Muscle of leg (tissue), 11 donors: Measurements from ENCODE around the gene UCK2. TPM values are rescaled to one million over a fixed set of nuclear protein-coding genes. Genes with fewer than 3 reads are reported as not detected.

Experiments
- DNase-seq: peaks from one replicate; pipeline ENCODE4 v3.0.0; 2013
- H3K27ac ChIP-seq: one replicate; pipeline ENCODE4 v1.5.1; 2013; ENCODE audit warnings: mild to moderate bottlenecking, low read length, control low read depth
- H3K27me3 ChIP-seq: one replicate; pipeline ENCODE4 v1.6.1; 2013; ENCODE audit warnings: low read length; ENCODE audit not compliant: control insufficient read depth, insufficient read depth
- H3K36me3 ChIP-seq: one replicate; pipeline ENCODE4 v1.6.1; 2013; ENCODE audit warnings: low read length; ENCODE audit not compliant: control insufficient read depth, insufficient read depth
- H3K4me1 ChIP-seq: one replicate; pipeline ENCODE4 v1.6.1; 2013; ENCODE audit warnings: low read length; ENCODE audit not compliant: control insufficient read depth, insufficient read depth
- H3K4me3 ChIP-seq: one replicate; pipeline ENCODE4 v1.5.1; 2013; ENCODE audit warnings: low read length, control low read depth
- H3K9me3 ChIP-seq: replicated peaks from 2 replicates; pipeline ENCODE4 v1.6.1; 2013; ENCODE audit warnings: low read depth, low read length; ENCODE audit not compliant: control insufficient read depth
- WGBS: methylation state at CpG from one replicate; pipeline ENCODE4 v1.1.5; 2013; ENCODE audit warnings: missing lambda C conversion rate; ENCODE audit not compliant: insufficient coverage; 5-methylcytosine and 5-hydroxymethylcytosine counted together
- polyA plus RNA-seq, 8 donors: library from polyadenylated mRNA; unstranded; fragments of 120-200 nt; gene quantifications; one replicate each; pipeline versions ENCODE4 v1.2.1 to v1.2.3, GENCODE V29; 2013; ENCODE audit warnings: inconsistent platforms in 1 of 8, low replicate concordance in 1 of 8; ENCODE audit not compliant: insufficient read length in 8 of 8, insufficient read depth in 1 of 8
- total RNA-seq: library from RNA; stranded (reverse); fragments of 120-200 nt; gene quantifications from one replicate; pipeline ENCODE4 v1.2.4, GENCODE V29; 2013

UCK2 gene
- total and polyA plus RNA-seq, 9 donors, result 16.1 to 21.8 (median 17.4) TPM

DNA sequence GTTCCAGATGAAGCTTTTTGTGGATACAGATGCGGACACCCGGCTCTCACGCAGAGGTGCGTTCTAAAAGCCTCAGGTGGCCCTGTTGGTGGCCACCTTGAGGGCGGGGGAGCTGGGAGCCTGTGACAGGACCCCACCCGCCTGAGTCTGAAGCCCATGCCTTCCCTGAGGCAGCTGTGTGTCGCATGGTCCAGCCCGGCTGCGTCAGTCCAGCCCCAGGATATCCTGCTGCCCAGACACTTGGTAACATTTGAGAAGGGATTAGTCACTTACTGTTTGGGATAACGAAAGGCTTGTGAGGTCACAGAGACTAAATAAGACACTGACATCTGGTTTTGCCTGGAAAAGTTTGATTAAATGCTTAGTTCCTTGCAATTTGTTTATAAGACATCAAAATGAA, 68.9 kb downstream of the UCK2 start:
- no peaks in the 10 kb centered on the region for H3K27me3 ChIP-seq
- H3K9me3 ChIP-seq, result no peaks in the 10 kb centered on the region
- no peak overlapping the region for H3K4me3 ChIP-seq
- peak overlapping the region; percentile 8 for H3K27ac ChIP-seq
- H3K36me3 ChIP-seq, result peaks cover 34% of the 10 kb centered on the region
- peaks cover 42% of the 10 kb centered on the region for H3K4me1 ChIP-seq
- DNase-seq, result peak; percentile 37
- WGBS, result 76% methylated on average over 8 of the region's 10 CpGs

DNA sequence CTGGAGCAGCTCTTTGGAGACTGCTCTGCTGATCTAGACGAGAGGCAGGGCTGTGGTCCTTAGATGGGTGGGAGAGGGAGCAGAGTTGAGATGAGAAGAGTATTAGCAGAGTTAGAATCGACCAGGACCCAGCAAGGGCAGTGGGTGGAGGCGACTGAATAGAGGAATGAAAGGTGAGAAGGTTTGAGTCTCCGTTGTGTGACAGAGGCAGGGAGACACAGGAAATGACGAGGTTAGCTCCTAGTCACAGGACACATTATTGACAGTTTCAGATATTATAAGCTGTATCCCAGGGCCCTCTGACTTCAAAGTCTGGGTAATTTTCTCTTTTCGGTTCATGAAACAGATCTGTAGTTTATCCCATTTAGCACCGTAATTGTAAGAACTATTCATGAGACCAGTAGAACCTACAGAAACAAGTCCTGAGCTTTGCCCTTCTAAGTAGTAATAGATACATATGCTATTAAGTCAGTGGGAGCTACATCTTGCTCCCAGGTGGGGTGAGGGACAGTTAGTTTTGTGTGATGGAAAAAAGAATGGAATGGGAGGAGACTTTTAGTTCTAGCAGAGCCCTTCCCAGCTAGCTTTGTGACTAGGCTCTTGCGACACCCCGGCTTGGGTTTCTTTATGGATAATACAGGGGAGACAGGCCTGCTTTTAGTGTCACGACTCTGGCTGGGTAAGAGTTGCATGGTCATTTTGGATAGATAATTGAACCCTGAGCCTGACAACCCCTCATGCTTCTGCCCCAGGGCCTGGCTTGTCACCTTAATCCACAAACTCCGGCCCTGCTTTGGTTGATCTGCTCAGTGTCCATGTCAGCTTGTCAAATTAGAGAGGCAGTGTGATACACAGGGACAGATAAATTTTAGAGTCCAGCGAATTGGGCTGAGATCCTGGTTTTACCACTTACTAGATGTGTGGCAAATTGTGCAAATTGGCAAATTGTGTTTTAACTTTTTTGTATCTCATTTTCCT, 70.2 kb downstream of the UCK2 start:
- H3K4me1 ChIP-seq, result peaks cover 42% of the 10 kb centered on the region
- WGBS, result 75% methylated on average over 8 of the region's 12 CpGs
- no peak overlapping the region for H3K27ac ChIP-seq
- H3K27me3 ChIP-seq, result no peaks in the 10 kb centered on the region
- DNase-seq, result no peak
- H3K9me3 ChIP-seq, result no peaks in the 10 kb centered on the region
- H3K36me3 ChIP-seq, result peaks cover 20% of the 10 kb centered on the region
- H3K4me3 ChIP-seq, result no peak overlapping the region

DNA sequence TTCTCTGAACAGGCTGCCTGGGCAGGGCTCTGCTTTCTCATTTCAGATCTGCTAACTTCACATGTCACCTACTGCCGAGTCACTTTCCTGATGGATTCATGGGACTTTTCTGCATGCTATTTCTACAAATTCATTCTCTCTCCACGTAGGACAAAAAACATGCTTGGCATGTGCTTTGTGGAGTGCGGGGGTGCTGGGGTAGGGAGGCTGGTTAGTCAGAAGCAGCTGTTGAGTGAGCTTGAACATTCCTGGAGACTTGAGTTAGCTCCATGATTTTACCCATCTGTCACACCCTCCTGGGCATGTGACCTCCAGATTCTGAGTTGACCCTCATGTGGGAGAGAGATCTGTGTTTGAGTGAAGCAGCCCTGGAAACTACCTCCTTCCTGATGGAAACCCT, 71.4 kb downstream of the UCK2 start:
- Histone ChIP-seq H3K27ac (peak overlapping the region; percentile 42), H3K4me3 (no peak overlapping the region), H3K9me3 (no peaks in the 10 kb centered on the region), H3K27me3 (no peaks in the 10 kb centered on the region), H3K4me1 (peaks cover 42% of the 10 kb centered on the region), H3K36me3 (peaks cover 22% of the 10 kb centered on the region)
- DNase-seq, result peak; percentile 45
- no CpG with 5 or more reads among the region's 3 CpGs for WGBS

DNA sequence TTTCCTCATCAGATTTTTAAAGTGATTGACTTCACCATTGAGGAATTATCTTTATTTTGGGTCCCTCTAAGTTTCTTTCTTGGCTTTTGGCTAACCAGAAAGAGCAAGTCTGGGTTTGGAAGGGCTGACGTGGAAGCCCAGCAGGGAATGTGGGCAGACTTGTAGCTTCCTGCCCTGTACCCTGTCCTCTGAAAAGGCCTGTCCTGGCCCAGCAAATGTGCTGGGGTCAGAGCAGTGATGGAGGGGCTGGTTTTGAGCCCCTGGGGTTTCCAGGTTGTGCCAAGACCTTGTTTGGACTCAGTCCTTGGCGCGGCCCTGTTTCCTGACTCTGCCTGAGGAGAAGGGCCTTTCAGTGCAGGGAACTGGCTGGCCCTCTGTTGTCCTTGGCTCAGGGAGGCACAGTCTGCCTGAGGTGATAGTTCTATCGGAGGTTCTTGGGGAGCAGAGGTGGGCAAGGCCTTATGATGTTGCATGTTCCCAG, 72.1 kb downstream of the UCK2 start:
- no peaks in the 10 kb centered on the region for H3K27me3 ChIP-seq
- no peak overlapping the region for H3K4me3 ChIP-seq
- DNase-seq, result no peak
- no peaks in the 10 kb centered on the region for H3K9me3 ChIP-seq
- 60% methylated on average over 1 of the region's 4 CpGs for WGBS
- H3K4me1 ChIP-seq, result peaks cover 42% of the 10 kb centered on the region
- no peak overlapping the region for H3K27ac ChIP-seq
- peaks cover 21% of the 10 kb centered on the region for H3K36me3 ChIP-seq

DNA sequence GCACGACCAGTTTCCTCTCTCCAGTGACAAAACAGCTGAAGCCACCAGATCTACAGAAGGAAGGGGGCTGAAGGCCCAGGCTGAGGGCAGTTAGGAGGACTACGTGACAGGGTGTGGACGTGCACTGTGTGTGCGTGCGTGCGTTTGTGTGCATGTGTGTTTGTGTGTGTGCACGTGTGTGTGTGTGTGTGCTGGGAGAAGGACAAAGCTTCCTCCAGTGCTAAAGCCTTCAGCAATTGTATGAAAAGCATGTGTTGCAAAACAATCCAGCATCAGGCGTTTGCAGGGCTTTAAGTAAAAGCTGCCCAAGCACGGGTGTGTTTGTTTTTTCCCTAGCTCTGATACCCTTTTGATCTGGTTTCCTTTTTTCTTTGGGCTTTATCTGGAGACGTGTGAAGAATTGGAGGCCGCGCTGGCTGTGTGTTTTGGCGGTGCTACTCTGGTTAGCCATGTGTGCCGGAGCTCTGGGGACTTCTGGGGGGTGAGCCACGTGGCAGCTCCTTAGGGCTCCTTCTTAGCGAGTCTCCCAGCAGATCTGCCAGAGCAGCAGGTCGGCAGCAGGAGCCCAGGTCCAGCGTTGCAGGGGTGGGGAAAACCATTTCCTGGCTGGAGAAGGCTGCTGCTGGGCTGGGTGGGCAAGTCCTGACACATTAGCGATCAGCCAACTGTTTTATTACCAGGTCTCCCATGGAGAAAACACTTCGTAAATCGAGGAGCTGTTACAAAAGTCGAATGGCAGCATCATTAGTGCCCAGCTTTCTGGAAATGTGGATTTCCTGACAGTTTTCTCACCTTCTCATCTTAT, 73.4 kb downstream of the UCK2 start:
- H3K36me3 ChIP-seq, result peaks cover 20% of the 10 kb centered on the region
- H3K4me1 ChIP-seq, result peaks cover 41% of the 10 kb centered on the region
- no peaks in the 10 kb centered on the region for H3K9me3 ChIP-seq
- 31% methylated on average over 17 of the region's 22 CpGs for WGBS
- no peak overlapping the region for H3K4me3 ChIP-seq
- peak overlapping the region; percentile 17 for H3K27ac ChIP-seq
- peak; percentile 21 for DNase-seq
- H3K27me3 ChIP-seq, result no peaks in the 10 kb centered on the region

DNA sequence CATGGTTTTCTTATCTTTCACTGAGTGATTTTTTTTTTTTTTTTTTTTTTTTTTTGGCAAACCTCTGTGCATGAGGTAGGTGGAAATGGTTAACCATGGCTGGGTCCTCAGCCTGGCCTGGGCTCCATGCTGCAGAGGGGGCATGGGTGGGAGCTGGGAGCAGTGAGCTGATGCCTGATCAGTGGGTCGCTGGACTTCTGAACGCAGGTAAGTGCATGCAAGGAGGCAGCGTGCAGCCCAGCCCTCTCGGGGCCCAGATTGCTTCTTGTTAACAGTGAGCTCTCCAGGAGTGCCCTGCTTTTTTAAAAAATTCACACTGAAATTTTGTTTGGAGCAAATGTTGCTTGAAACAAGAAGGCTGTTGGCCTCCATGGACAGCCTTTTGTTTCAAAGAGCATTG, 75.2 kb downstream of the UCK2 start:
- peaks cover 24% of the 10 kb centered on the region for H3K36me3 ChIP-seq
- no peaks in the 10 kb centered on the region for H3K9me3 ChIP-seq
- H3K27ac ChIP-seq, result no peak overlapping the region
- H3K4me3 ChIP-seq, result no peak overlapping the region
- H3K27me3 ChIP-seq, result no peaks in the 10 kb centered on the region
- H3K4me1 ChIP-seq, result peaks cover 26% of the 10 kb centered on the region
- WGBS, result 86% methylated on average over 4 of the region's 4 CpGs
- no peak for DNase-seq

DNA sequence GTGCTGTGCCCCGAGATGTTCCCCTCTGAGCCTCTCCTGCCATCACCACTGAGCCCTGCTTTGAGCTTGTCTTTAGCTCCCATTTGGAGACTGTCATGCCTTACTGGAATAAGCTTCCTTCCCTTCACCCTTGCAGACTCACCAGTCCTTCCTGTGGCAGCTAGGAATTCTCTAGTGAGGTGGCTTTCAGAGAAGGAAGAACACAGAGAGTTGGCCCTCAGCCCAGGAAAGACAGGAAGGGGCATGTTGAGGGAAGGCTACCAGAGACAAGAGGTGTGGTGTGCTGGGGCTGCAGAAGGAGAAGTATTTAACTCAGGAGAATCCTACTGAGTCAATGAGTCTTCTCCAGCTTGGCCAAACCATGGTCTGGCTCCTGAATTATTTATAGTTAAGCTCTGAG, 76.3 kb downstream of the UCK2 start:
- WGBS, result 63% methylated on average over 1 of the region's 1 CpG
- H3K9me3 ChIP-seq, result no peaks in the 10 kb centered on the region
- peak; percentile 36 for DNase-seq
- no peaks in the 10 kb centered on the region for H3K27me3 ChIP-seq
- no peak overlapping the region for H3K4me3 ChIP-seq
- H3K36me3 ChIP-seq, result peaks cover 31% of the 10 kb centered on the region
- H3K27ac ChIP-seq, result no peak overlapping the region
- H3K4me1 ChIP-seq, result peaks cover 22% of the 10 kb centered on the region

DNA sequence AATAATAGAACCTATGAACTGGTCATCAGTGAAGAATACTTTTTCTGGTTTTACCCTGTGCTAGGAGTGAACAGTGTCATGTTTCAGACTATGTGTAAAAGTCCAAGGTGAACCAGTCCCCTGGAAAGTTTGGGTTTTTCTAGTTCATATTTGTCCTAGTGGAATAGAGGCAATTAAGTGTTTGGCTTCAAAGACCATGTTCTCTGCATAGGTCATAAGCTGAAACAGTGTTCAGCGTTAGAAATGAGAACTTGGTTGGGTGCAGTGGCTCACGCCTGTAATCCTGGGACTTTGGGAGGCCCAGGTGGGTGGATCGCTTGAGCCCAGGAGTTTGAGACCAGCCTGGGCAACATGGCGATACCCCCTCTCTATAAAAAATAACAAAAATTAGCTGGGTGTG, 77.5 kb downstream of the UCK2 start:
- H3K4me3 ChIP-seq, result no peak overlapping the region
- H3K27ac ChIP-seq, result no peak overlapping the region
- H3K36me3 ChIP-seq, result peaks cover 40% of the 10 kb centered on the region
- no peak for DNase-seq
- peaks cover 10% of the 10 kb centered on the region for H3K4me1 ChIP-seq
- H3K9me3 ChIP-seq, result no peaks in the 10 kb centered on the region
- no CpG with 5 or more reads among the region's 4 CpGs for whole genome bisulfite sequencing
- no peaks in the 10 kb centered on the region for H3K27me3 ChIP-seq

DNA sequence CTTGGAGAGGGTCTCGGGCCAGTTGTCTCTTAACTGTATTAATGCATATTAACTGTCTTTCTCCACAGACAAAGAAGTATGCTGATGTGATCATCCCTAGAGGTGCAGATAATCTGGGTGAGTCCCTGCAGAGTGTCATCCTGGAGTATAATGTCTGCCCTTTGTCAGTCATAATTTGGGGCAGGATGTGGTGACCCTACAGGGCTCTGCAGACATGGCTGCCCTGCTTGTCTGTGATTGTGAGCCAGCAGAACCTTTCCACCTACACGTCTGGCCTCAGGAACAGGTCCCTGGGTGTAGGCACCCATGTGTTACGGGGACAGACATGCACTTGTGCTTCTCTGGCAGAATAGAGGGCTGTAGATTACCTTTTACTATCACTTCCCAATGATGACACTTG, 78.4 kb downstream of the UCK2 start:
- Histone ChIP-seq H3K4me1 (peaks cover 2% of the 10 kb centered on the region), H3K36me3 (peaks cover 43% of the 10 kb centered on the region), H3K4me3 (no peak overlapping the region), H3K27me3 (no peaks in the 10 kb centered on the region), H3K9me3 (no peaks in the 10 kb centered on the region), H3K27ac (no peak overlapping the region)
- DNase-seq, result no peak
- 100% methylated on average over 2 of the region's 3 CpGs for WGBS

DNA sequence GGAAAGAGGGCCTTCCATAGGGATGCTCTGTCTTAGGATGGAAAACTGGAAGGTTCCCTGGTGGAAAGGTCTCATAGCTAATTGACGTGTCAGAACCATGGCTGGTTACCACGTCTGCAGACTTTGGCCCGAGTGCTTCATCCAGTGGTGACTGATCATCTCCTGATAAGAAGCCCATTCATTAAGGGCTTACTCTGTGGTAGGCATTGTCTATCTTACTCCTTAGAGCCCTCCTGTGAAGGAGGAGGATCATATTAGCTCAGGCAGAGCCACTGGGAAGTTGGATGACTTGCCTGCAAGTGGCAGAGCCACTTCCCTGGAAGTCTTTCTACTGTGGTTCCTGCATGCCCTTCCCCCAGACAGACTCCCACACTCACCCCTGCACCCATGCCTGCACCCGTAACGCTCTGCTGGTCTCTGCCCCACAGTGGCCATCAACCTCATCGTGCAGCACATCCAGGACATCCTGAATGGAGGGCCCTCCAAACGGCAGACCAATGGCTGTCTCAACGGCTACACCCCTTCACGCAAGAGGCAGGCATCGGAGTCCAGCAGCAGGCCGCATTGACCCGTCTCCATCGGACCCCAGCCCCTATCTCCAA, 79.9 kb downstream of the UCK2 start:
- Histone ChIP-seq H3K27me3 (no peaks in the 10 kb centered on the region), H3K36me3 (peaks cover 46% of the 10 kb centered on the region)
- 77% methylated on average over 8 of the region's 13 CpGs for WGBS

More for the DNA sequence above, 79.9 kb downstream of the UCK2 start:
- no peak for DNase-seq
- Histone ChIP-seq H3K4me3 (no peak overlapping the region), H3K27ac (no peak overlapping the region), H3K4me1 (no peaks in the 10 kb centered on the region), H3K9me3 (no peaks in the 10 kb centered on the region)
